ENCODE data around the gene EEF1A2.

Gene EEF1A2

DNA sequence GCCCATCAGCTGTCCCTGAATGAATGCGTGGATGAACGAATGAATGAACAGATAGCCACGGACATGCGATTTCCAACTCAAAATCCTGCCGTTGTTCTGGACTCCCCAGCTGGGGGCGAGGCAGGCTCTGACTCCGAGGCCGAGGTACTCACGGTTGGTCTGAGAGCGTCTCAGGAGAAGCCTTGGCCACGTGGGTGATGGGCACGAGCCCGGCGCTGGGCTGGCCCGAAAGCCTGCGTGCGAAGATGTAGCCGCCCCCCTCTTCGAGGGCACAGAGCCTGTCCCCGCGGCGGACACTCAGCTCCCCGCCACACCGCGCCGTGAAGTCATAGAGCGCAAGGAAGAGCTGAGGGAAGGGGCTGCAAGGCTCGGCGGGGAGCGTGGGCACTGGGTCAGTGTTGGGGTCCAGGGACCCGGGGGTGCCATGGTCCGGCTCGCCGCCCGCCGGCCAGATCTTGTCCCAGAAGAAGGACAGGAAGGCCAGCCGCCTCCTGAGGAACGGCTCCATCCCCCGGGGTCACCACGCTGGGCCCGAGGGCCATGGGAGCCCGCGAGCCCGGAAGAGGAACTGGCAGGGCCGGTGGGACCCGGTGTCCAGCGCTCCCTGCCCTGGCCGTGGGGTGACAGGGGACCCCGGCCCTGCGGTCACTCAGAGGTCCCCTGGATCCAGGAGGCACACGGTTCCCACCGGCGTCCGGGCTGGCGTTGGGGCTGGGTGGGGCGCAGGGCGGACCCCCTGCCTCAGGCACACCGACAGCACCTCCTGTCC, 48.3 kb upstream of the EEF1A2 start:
- Histone ChIP-seq H3K4me3 (ENCODE audit: low read length in 2 of 2) (no peak overlapping the region), H3K27me3 (ENCODE audit: control insufficient read depth in 3 of 3, insufficient read depth in 3 of 3, low read depth in 1 of 3, low read length in 3 of 3) (peaks cover 0 to 52% (median 1%) of the 10 kb centered on the region in 3 experiments), H3K4me1 (ENCODE audit: control insufficient read depth in 2 of 2, insufficient read depth in 1 of 2, low read depth in 1 of 2, low read length in 2 of 2) (peaks cover 0 to 5% of the 10 kb centered on the region in 2 donors), H3K9ac (ENCODE audit: low read depth, low read length, poor library complexity) (no peak overlapping the region), H2BK5ac (ENCODE audit: low read length) (no peak overlapping the region), H2BK15ac (ENCODE audit: low read length) (peak overlapping the region; percentile 21), H3K36me3 (replicated peaks in 1 of 2; ENCODE audit: control insufficient read depth in 2 of 2, insufficient read depth in 2 of 2, low read length in 2 of 2) (no peaks in the 10 kb centered on the region), H3K9me3 (replicated peaks in 1 of 2; ENCODE audit: control insufficient read depth in 2 of 2, insufficient read depth in 1 of 2, low read depth in 1 of 2, low read length in 2 of 2) (no peaks in the 10 kb centered on the region), H3K27ac (replicated peaks; ENCODE audit: low read length) (no peak overlapping the region), H2AK5ac (ENCODE audit: low read depth, low read length) (peak overlapping the region; percentile 93), H4K8ac (ENCODE audit: low read depth, low read length) (no peak overlapping the region), H2AFZ (ENCODE audit: low read length) (no peak overlapping the region), H4K91ac (ENCODE audit: low read depth, low read length, poor library complexity) (no peak overlapping the region), H3K18ac (ENCODE audit: low read length) (peak overlapping the region; percentile 85), H3K79me1 (ENCODE audit: low read depth, low read length) (no peaks in the 10 kb centered on the region), H3K4ac (ENCODE audit: low read length) (no peak overlapping the region), H3K23ac (ENCODE audit: low read depth, low read length, poor library complexity) (peak overlapping the region; percentile 34), H3K4me2 (ENCODE audit: insufficient read depth, low read length, poor library complexity, severe bottlenecking) (no peak overlapping the region), H2BK120ac (ENCODE audit: low read depth, low read length) (no peak overlapping the region), H2BK12ac (ENCODE audit: low read length) (peak overlapping the region; percentile 58), H3K14ac (ENCODE audit: low read length) (no peak overlapping the region)
- WGBS, 2 donors (ENCODE audit: extremely low coverage in 2 of 2, insufficient read length in 2 of 2, insufficient replicate concordance in 1 of 2): no CpG with 5 or more reads among the region's 58 CpGs
- DNase-seq (ENCODE audit: low spot score): no peak

DNA sequence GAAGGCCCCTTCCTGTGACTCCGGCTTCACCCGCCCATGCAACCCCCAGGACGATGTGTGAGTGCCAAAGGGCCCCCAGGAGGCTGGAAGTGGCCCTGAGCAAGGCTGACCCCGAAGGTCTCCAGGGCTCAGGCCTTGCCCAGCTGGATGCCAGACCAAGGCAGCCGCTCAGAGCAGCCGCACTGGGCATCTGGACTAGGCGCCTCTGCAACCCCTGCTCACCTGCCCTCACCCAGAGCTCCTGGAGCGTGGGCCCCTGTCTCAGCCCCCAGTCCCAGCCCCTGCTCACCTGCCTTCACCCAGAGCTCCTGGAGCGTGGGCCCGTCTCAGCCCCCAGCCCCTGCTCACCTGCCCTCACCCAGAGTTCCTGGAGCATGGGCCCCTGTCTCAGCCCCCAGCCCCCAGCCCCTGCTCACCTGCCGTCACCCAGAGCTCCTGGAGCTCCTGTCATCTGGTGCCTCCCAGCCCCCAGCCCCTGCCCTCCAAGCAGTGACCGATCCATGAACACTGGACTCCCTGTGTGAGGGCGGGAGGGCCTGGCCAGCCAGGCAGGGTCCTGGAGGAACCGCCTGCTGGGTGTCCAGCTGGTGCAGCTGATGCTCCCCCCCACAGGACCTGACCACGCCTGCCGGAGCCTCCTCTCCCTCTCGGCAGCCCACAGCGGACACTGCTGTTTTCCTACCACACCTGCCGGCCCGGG, 47.5 kb upstream of the EEF1A2 start:
- Histone ChIP-seq H4K8ac (ENCODE audit: low read depth, low read length) (no peak overlapping the region), H2BK120ac (ENCODE audit: low read depth, low read length) (no peak overlapping the region), H2AFZ (ENCODE audit: low read length) (no peak overlapping the region), H2AK5ac (ENCODE audit: low read depth, low read length) (peak overlapping the region; percentile 6), H2BK5ac (ENCODE audit: low read length) (no peak overlapping the region), H2BK12ac (ENCODE audit: low read length) (peak overlapping the region; percentile 73), H3K27me3 (ENCODE audit: control insufficient read depth in 3 of 3, insufficient read depth in 3 of 3, low read depth in 1 of 3, low read length in 3 of 3) (peaks cover 0 to 56% (median 1%) of the 10 kb centered on the region in 3 experiments), H4K91ac (ENCODE audit: low read depth, low read length, poor library complexity) (no peak overlapping the region), H3K79me1 (ENCODE audit: low read depth, low read length) (no peaks in the 10 kb centered on the region), H3K4me3 (ENCODE audit: low read length in 2 of 2) (no peak overlapping the region), H3K9ac (ENCODE audit: low read depth, low read length, poor library complexity) (no peak overlapping the region), H3K23ac (ENCODE audit: low read depth, low read length, poor library complexity) (peak overlapping the region; percentile 12), H3K4me2 (ENCODE audit: insufficient read depth, low read length, poor library complexity, severe bottlenecking) (no peak overlapping the region), H3K14ac (ENCODE audit: low read length) (no peak overlapping the region), H3K18ac (ENCODE audit: low read length) (peak overlapping the region; percentile 4), H2BK15ac (ENCODE audit: low read length) (no peak overlapping the region), H3K9me3 (replicated peaks in 1 of 2; ENCODE audit: control insufficient read depth in 2 of 2, insufficient read depth in 1 of 2, low read depth in 1 of 2, low read length in 2 of 2) (no peaks in the 10 kb centered on the region), H3K27ac (replicated peaks; ENCODE audit: low read length) (no peak overlapping the region), H3K4me1 (ENCODE audit: control insufficient read depth in 2 of 2, insufficient read depth in 1 of 2, low read depth in 1 of 2, low read length in 2 of 2) (peaks cover 0 to 5% of the 10 kb centered on the region in 2 donors), H3K36me3 (replicated peaks in 1 of 2; ENCODE audit: control insufficient read depth in 2 of 2, insufficient read depth in 2 of 2, low read length in 2 of 2) (no peaks in the 10 kb centered on the region), H3K4ac (ENCODE audit: low read length) (no peak overlapping the region)
- WGBS, 2 donors (ENCODE audit: extremely low coverage in 2 of 2, insufficient read length in 2 of 2, insufficient replicate concordance in 1 of 2): no CpG with 5 or more reads among the region's 20 CpGs
- no peak for DNase-seq (ENCODE audit: low spot score)

DNA sequence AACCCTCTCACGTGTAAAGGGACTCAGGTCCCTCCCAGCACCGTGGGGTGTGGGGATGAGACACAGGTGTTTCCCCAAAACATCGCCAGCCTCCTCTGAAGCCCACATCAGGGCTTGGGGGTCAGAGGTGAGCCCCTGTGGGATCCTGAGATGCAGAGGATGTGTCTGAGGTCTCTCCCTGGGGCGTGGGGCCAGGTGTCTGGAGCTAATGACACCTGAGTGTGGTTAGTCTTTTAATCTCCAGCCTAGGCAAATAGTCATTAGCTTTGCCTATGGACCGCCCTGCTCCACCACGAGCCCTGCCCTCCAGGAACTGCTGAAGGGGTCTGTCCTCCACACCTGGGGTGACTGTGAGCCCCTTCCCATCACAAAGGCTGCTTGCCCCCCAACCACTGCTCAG, 46.9 kb upstream of the EEF1A2 start:
- Histone ChIP-seq H2BK5ac (ENCODE audit: low read length) (no peak overlapping the region), H3K27me3 (ENCODE audit: control insufficient read depth in 3 of 3, insufficient read depth in 3 of 3, low read depth in 1 of 3, low read length in 3 of 3) (peaks cover 0 to 56% (median 1%) of the 10 kb centered on the region in 3 experiments), H3K23ac (ENCODE audit: low read depth, low read length, poor library complexity) (peak overlapping the region; percentile 12), H3K4me1 (ENCODE audit: control insufficient read depth in 2 of 2, insufficient read depth in 1 of 2, low read depth in 1 of 2, low read length in 2 of 2) (peaks cover 0 to 3% of the 10 kb centered on the region in 2 donors), H3K9ac (ENCODE audit: low read depth, low read length, poor library complexity) (no peak overlapping the region), H2AK5ac (ENCODE audit: low read depth, low read length) (peak overlapping the region; percentile 64), H2AFZ (ENCODE audit: low read length) (no peak overlapping the region), H2BK12ac (ENCODE audit: low read length) (peak overlapping the region; percentile 73), H3K79me1 (ENCODE audit: low read depth, low read length) (no peaks in the 10 kb centered on the region), H3K4me2 (ENCODE audit: insufficient read depth, low read length, poor library complexity, severe bottlenecking) (no peak overlapping the region), H3K36me3 (replicated peaks in 1 of 2; ENCODE audit: control insufficient read depth in 2 of 2, insufficient read depth in 2 of 2, low read length in 2 of 2) (no peaks in the 10 kb centered on the region), H3K18ac (ENCODE audit: low read length) (peak overlapping the region; percentile 17), H4K91ac (ENCODE audit: low read depth, low read length, poor library complexity) (no peak overlapping the region), H2BK15ac (ENCODE audit: low read length) (no peak overlapping the region), H3K27ac (replicated peaks; ENCODE audit: low read length) (no peak overlapping the region), H3K4ac (ENCODE audit: low read length) (no peak overlapping the region), H3K14ac (ENCODE audit: low read length) (peak overlapping the region; percentile 49), H3K9me3 (replicated peaks in 1 of 2; ENCODE audit: control insufficient read depth in 2 of 2, insufficient read depth in 1 of 2, low read depth in 1 of 2, low read length in 2 of 2) (no peaks in the 10 kb centered on the region), H4K8ac (ENCODE audit: low read depth, low read length) (no peak overlapping the region), H2BK120ac (ENCODE audit: low read depth, low read length) (no peak overlapping the region), H3K4me3 (ENCODE audit: low read length in 2 of 2) (no peak overlapping the region)
- no CpG with 5 or more reads among the region's 6 CpGs for WGBS, 2 donors (ENCODE audit: extremely low coverage in 2 of 2, insufficient read length in 2 of 2, insufficient replicate concordance in 1 of 2)
- DNase-seq (ENCODE audit: low spot score): no peak

DNA sequence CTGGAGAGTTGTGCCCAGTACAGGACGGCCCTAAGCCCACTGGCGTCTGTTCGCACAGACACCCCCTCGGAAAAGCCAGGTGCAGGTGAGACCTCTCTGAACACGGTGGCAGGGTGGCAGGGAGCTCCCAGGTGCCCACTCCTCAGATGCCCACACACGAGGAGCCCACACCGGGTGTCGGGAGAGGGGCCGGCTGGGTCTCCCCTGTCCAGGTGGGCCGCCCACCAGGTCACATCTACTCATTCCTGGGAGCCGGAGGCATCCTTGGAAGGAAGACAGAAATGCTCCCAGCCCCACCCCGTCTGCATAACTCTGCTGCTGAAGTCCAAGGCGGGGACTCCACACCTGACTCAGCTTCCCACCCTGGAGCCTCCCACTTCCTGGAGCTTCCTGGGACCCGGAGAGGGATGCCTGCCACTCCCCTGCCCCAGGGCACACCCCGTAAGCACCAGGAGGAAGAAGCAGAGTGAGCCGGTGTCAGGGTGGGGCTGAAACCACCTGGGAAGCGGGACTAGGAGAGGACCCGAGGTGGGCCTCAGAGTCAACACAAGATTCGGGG, 46.2 kb upstream of the EEF1A2 start:
- H3K18ac ChIP-seq (ENCODE audit: low read length): peak overlapping the region; percentile 48
- H3K9me3 ChIP-seq (replicated peaks in 1 of 2; ENCODE audit: control insufficient read depth in 2 of 2, insufficient read depth in 1 of 2, low read depth in 1 of 2, low read length in 2 of 2): no peaks in the 10 kb centered on the region
- no peak overlapping the region for H4K91ac ChIP-seq (ENCODE audit: low read depth, low read length, poor library complexity)
- no peak overlapping the region for H2BK120ac ChIP-seq (ENCODE audit: low read depth, low read length)
- H3K79me1 ChIP-seq (ENCODE audit: low read depth, low read length): no peaks in the 10 kb centered on the region
- no peak overlapping the region for H3K9ac ChIP-seq (ENCODE audit: low read depth, low read length, poor library complexity)
- WGBS, 2 donors (ENCODE audit: extremely low coverage in 2 of 2, insufficient read length in 2 of 2, insufficient replicate concordance in 1 of 2): no CpG with 5 or more reads among the region's 19 CpGs
- no peaks in the 10 kb centered on the region for H3K36me3 ChIP-seq (replicated peaks in 1 of 2; ENCODE audit: control insufficient read depth in 2 of 2, insufficient read depth in 2 of 2, low read length in 2 of 2)
- H2AK5ac ChIP-seq (ENCODE audit: low read depth, low read length): peak overlapping the region; percentile 84
- DNase-seq (ENCODE audit: low spot score): no peak
- H3K27ac ChIP-seq (replicated peaks; ENCODE audit: low read length): no peak overlapping the region
- peaks cover 0 to 9% of the 10 kb centered on the region in 2 donors for H3K4me1 ChIP-seq (ENCODE audit: control insufficient read depth in 2 of 2, insufficient read depth in 1 of 2, low read depth in 1 of 2, low read length in 2 of 2)
- H4K8ac ChIP-seq (ENCODE audit: low read depth, low read length): no peak overlapping the region
- no peak overlapping the region for H3K4me3 ChIP-seq (ENCODE audit: low read length in 2 of 2)
- H3K23ac ChIP-seq (ENCODE audit: low read depth, low read length, poor library complexity): no peak overlapping the region
- H3K14ac ChIP-seq (ENCODE audit: low read length): no peak overlapping the region
- H3K27me3 ChIP-seq (ENCODE audit: control insufficient read depth in 3 of 3, insufficient read depth in 3 of 3, low read depth in 1 of 3, low read length in 3 of 3): peaks cover 0 to 63% (median 1%) of the 10 kb centered on the region in 3 experiments
- H3K4me2 ChIP-seq (ENCODE audit: insufficient read depth, low read length, poor library complexity, severe bottlenecking): no peak overlapping the region
- no peak overlapping the region for H3K4ac ChIP-seq (ENCODE audit: low read length)
- peak overlapping the region; percentile 39 for H2BK5ac ChIP-seq (ENCODE audit: low read length)
- H2BK12ac ChIP-seq (ENCODE audit: low read length): peak overlapping the region; percentile 73
- H2AFZ ChIP-seq (ENCODE audit: low read length): no peak overlapping the region
- no peak overlapping the region for H2BK15ac ChIP-seq (ENCODE audit: low read length)

All from neuronal stem cell (in vitro differentiated cells).